ENCODE measurements around the gene IGSF1.

DNA sequence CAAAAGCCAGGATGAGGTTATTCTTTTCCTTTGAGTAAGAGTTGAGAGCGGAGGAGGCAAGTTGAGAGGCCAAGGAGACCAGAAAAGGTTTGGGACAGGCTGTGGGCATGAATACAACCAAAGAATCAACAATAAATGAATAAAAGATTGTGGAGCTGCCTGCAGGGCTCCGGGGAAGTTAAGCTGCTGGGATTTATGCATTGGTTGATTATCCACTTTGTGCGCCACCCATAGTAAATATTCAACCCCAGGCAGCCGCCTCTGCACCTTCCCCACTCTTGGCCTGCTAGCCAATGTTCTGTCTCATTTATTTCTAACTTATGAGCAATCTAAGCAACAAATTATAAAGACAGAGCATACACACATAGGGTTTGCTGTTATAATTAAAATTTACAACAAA, 28.2 kb upstream of the IGSF1 start:
- TF ChIP-seq MAFK (IDR thresholded peaks at IDR 0.05; ENCODE audit: low read length) = no peak
- no peak for TF ChIP-seq ZNF696 (CRISPR knock-in tag; conservative IDR thresholded peaks at IDR 0.05)
- TF ChIP-seq, protein P1, sequence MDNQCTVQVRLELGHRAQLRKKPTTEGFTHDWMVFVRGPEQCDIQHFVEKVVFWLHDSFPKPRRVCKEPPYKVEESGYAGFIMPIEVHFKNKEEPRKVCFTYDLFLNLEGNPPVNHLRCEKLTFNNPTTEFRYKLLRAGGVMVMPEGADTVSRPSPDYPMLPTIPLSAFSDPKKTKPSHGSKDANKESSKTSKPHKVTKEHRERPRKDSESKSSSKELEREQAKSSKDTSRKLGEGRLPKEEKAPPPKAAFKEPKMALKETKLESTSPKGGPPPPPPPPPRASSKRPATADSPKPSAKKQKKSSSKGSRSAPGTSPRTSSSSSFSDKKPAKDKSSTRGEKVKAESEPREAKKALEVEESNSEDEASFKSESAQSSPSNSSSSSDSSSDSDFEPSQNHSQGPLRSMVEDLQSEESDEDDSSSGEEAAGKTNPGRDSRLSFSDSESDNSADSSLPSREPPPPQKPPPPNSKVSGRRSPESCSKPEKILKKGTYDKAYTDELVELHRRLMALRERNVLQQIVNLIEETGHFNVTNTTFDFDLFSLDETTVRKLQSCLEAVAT (IDR thresholded peaks at IDR 0.05) = no peak
- TF ChIP-seq L3MBTL2 (IDR thresholded peaks at IDR 0.05) = no peak
- no peak for TF ChIP-seq PHF20 (IDR thresholded peaks at IDR 0.05; ENCODE audit: partially characterized antibody)
- no peak for TF ChIP-seq GTF2F1 (IDR thresholded peaks at IDR 0.05; ENCODE audit: low read depth, low read length)
- TF ChIP-seq, protein P2, sequence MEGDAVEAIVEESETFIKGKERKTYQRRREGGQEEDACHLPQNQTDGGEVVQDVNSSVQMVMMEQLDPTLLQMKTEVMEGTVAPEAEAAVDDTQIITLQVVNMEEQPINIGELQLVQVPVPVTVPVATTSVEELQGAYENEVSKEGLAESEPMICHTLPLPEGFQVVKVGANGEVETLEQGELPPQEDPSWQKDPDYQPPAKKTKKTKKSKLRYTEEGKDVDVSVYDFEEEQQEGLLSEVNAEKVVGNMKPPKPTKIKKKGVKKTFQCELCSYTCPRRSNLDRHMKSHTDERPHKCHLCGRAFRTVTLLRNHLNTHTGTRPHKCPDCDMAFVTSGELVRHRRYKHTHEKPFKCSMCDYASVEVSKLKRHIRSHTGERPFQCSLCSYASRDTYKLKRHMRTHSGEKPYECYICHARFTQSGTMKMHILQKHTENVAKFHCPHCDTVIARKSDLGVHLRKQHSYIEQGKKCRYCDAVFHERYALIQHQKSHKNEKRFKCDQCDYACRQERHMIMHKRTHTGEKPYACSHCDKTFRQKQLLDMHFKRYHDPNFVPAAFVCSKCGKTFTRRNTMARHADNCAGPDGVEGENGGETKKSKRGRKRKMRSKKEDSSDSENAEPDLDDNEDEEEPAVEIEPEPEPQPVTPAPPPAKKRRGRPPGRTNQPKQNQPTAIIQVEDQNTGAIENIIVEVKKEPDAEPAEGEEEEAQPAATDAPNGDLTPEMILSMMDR (IDR thresholded peaks at IDR 0.05 in 2 of 3, conservative IDR thresholded peaks at IDR 0.05 in 1 of 3; ENCODE audit: insufficient read depth in 2 of 3, low read depth in 1 of 3, low read length in 3 of 3) = no peak
- TF ChIP-seq BRD9 (IDR thresholded peaks at IDR 0.05; ENCODE audit: low read depth, partially characterized antibody) = no peak
- TF ChIP-seq MYC (IDR thresholded peaks at IDR 0.05; ENCODE audit: low read depth, low read length) = no peak
- TF ChIP-seq MYC (CRISPR knock-in tag; IDR thresholded peaks at IDR 0.05; ENCODE audit: borderline replicate concordance, low read depth) = no peak
- no peak for TF ChIP-seq ZNF609 (CRISPR knock-in tag; IDR thresholded peaks at IDR 0.05; ENCODE audit: borderline replicate concordance)
- no peak for TF ChIP-seq HNRNPH1 (optimal IDR thresholded peaks at IDR 0.05; ENCODE audit: low read depth, low read length)

Measured in K562 (cell line).